GM12878 (cell line): Measurements from ENCODE around the gene S1PR1. TPM values are rescaled to one million over a fixed set of nuclear protein-coding genes. Genes with fewer than 3 reads are reported as not detected.

Experiments used
- ATAC-seq: fragments of 200-7000 bp; cut with Tn5 transposase; 3 replicates; pipeline ENCODE4 v1.9.1; 2020; ENCODE audit warnings: mild to moderate bottlenecking, moderate library complexity
- BruUV-seq: library from RNA; stranded (reverse); fragments of 400-500 nt; replicated peaks from 2 replicates; lab custom pipeline; 2021; lab: Mats Ljungman, UMichigan
- CTCF ChIA-PET: fragments of 300-600 bp; sonication (Branson Sonifier 250); formaldehyde crosslinking; extraction: SDS; loops from one replicate; lab custom pipeline; 2021; ENCODE audit warnings: inconsistent platforms; lab: Yijun Ruan, JAX
- POLR2A ChIA-PET: fragments of 350-600 bp; formaldehyde crosslinking; extraction: SDS; loops from one replicate; lab custom pipeline; 2021; ENCODE audit warnings: inconsistent platforms; lab: Charles Lee
- RAD21 ChIA-PET: fragments of 300-600 bp; sonication (Branson Sonifier 250); formaldehyde crosslinking; loops from one replicate; lab custom pipeline; 2023; ENCODE audit warnings: antibody characterized with exemption; ENCODE audit not compliant: unreplicated experiment; lab: Charles Lee
- SMC1A ChIA-PET: fragments of 300-600 bp; sonication (Branson Sonifier 250); formaldehyde crosslinking; loops from one replicate; lab custom pipeline; 2023; ENCODE audit not compliant: unreplicated experiment, uncharacterized antibody; lab: Charles Lee
- DNase-seq: peaks from one replicate; pipeline ENCODE4 v3.0.0-alpha.2; 2011; ENCODE audit warnings: low read depth, low spot score
- FAIRE-seq: peaks from 3 replicates; lab custom pipeline; 2011; peaks lifted over from hg19 to GRCh38; lab: Jason Lieb, UNC
- H2AFZ ChIP-seq: 2 replicates; pipeline ENCODE4 v1.6.0; 2011; ENCODE audit warnings: low read depth, low read length, control low read depth; ENCODE audit not compliant: control insufficient read depth
- H3K27ac ChIP-seq: 2 replicates; pipeline ENCODE4 v1.5.1; 2011; ENCODE audit warnings: control low read depth; ENCODE audit not compliant: control insufficient read depth, insufficient read depth
- H3K27me3 ChIP-seq, 2 experiments: replicated peaks in 1 of 2; 2 replicates each; pipeline versions ENCODE4 v1.6.0 to v1.6.1; 2011; ENCODE audit warnings: low read length in 1 of 2; ENCODE audit not compliant: control insufficient read depth in 2 of 2, insufficient read depth in 2 of 2
- H3K36me3 ChIP-seq, 2 experiments: 2 replicates each; pipeline ENCODE4 v1.5.1; 2011; ENCODE audit warnings: low read length in 1 of 2; ENCODE audit not compliant: control insufficient read depth in 2 of 2, insufficient read depth in 2 of 2
- H3K4me1 ChIP-seq: 2 replicates; pipeline ENCODE4 v1.6.1; 2011; ENCODE audit warnings: mild to moderate bottlenecking, low read length, moderate library complexity, mixed read lengths; ENCODE audit not compliant: control insufficient read depth, insufficient read depth
- H3K4me2 ChIP-seq: 2 replicates; pipeline ENCODE4 v1.6.0; 2011; ENCODE audit warnings: control low read depth; ENCODE audit not compliant: control insufficient read depth, insufficient read depth
- H3K4me3 ChIP-seq: fragments of 200-600 bp; sonication (generic); 2 replicates; pipeline ENCODE4 v1.5.1; 2016
- H3K79me2 ChIP-seq: 2 replicates; pipeline ENCODE4 v1.6.0; 2011; ENCODE audit warnings: low read length; ENCODE audit not compliant: control insufficient read depth, insufficient read depth
- H3K9ac ChIP-seq: 2 replicates; pipeline ENCODE4 v1.8.0; 2011; ENCODE audit warnings: low read length, control low read depth, mixed read lengths; ENCODE audit not compliant: control insufficient read depth, insufficient read depth
- H3K9me3 ChIP-seq: replicated peaks from 3 replicates; pipeline ENCODE4 v1.5.1; 2011; ENCODE audit warnings: mild to moderate bottlenecking, low read length; ENCODE audit not compliant: control insufficient read depth, insufficient read depth
- H4K20me1 ChIP-seq: 2 replicates; pipeline ENCODE4 v1.6.0; 2011; ENCODE audit not compliant: control insufficient read depth, insufficient read depth
- BMI1 ChIP-seq: fragments of 450-650 bp; IDR thresholded peaks from 2 replicates; pipeline ENCODE4 v1.6.1; 2016; ENCODE audit warnings: mild to moderate bottlenecking, moderate library complexity, borderline replicate concordance
- CHD4 ChIP-seq: fragments of 200-600 bp; sonication (generic); IDR thresholded peaks from 2 replicates; pipeline ENCODE4 v1.6.1; 2016; ENCODE audit warnings: mild to moderate bottlenecking
- LARP7 ChIP-seq: fragments of 450-650 bp; IDR thresholded peaks from 2 replicates; pipeline ENCODE4 v1.6.1; 2017; ENCODE audit warnings: mild to moderate bottlenecking
- NR2F1 ChIP-seq: fragments of 450-650 bp; conservative IDR thresholded peaks from 2 replicates; pipeline ENCODE4 v1.6.1; 2017; ENCODE audit warnings: mild to moderate bottlenecking
- RCOR1 ChIP-seq: conservative IDR thresholded peaks from 2 replicates; pipeline ENCODE4 v1.6.1; 2012; ENCODE audit warnings: low read depth, low read length, improper control_type of control experiment
- SMAD1 ChIP-seq: fragments of 450-650 bp; IDR thresholded peaks from 2 replicates; pipeline ENCODE4 v1.6.1; 2018; ENCODE audit warnings: mild to moderate bottlenecking, low read depth; ENCODE audit not compliant: partially characterized antibody
- SMARCA5 ChIP-seq: fragments of 450-650 bp; IDR thresholded peaks from 2 replicates; pipeline ENCODE4 v1.6.1; 2017; ENCODE audit warnings: mild to moderate bottlenecking
- SREBF1 ChIP-seq: IDR thresholded peaks from 2 replicates; pipeline ENCODE4 v1.6.1; 2012; ENCODE audit warnings: mild to moderate bottlenecking, low read length
- TCF12 ChIP-seq: IDR thresholded peaks from 2 replicates; pipeline ENCODE4 v1.6.1; 2011; ENCODE audit warnings: low read depth, mild to moderate bottlenecking, low read length
- WGBS: methylation state at CpG from one replicate; pipeline ENCODE4 v1.1.6; 2016; ENCODE audit warnings: low lambda C conversion rate; ENCODE audit not compliant: insufficient replicate concordance, insufficient coverage; ENCODE audit errors: missing lambda C conversion rate; 5-methylcytosine and 5-hydroxymethylcytosine counted together
- in situ Hi-C: fragments of 300-500 bp; cut with MboI; formaldehyde crosslinking; loops from 9 replicates; pipeline ENCODE4 v1.14.3; 2018; ENCODE audit warnings: mixed read lengths
- intact Hi-C: fragments of 100-400 bp; cut with micrococcal nuclease; formaldehyde crosslinking; loops from one replicate; pipeline ENCODE4 v1.14.2; 2022; ENCODE audit not compliant: unreplicated experiment
- polyA plus RNA-seq, 11 experiments: library from polyadenylated mRNA; depleted of rRNA in 4 of 11; unstranded in 6 of 11; stranded (reverse) in 5 of 11; fragments of >200 nt; fragmentation: Nextera tagmentation in 4 of 11; fragmentation: Illumina TruSeq in 1 of 11; extraction: Ambion mirVana in 4 of 11; extraction: Trizol in 1 of 11; gene quantifications; 1 replicate in 1 of 11; 2 replicates in 10 of 11; pipeline versions ENCODE4 v1.2.1 to v1.2.3, GENCODE V29; 2011 to 2016; ENCODE audit warnings: inconsistent platforms in 2 of 11, missing spikeins in 2 of 11, low read depth in 1 of 11
- total RNA-seq, 4 experiments: library from RNA; depleted of rRNA in 3 of 4; stranded (reverse); fragments of >200 nt in 3 of 4; fragmentation: Illumina TruSeq in 1 of 4; extraction: Trizol in 1 of 4; gene quantifications; 2 replicates each; pipeline versions ENCODE4 v1.2.1 to v1.2.3, GENCODE V29; 2013 to 2021
- TF ChIP-seq, protein P1 (sequence below): fragments of 450-650 bp; IDR thresholded peaks from 2 replicates; pipeline ENCODE4 v1.6.1; 2017; ENCODE audit warnings: mild to moderate bottlenecking

S1PR1 gene
- total and polyA plus RNA-seq, 10 of the 15 experiments (the other 5 are each of a cell fraction or from before 2014, with no cell fraction given), result 3.8 to 59.4 (median 30.7) TPM

DNA sequence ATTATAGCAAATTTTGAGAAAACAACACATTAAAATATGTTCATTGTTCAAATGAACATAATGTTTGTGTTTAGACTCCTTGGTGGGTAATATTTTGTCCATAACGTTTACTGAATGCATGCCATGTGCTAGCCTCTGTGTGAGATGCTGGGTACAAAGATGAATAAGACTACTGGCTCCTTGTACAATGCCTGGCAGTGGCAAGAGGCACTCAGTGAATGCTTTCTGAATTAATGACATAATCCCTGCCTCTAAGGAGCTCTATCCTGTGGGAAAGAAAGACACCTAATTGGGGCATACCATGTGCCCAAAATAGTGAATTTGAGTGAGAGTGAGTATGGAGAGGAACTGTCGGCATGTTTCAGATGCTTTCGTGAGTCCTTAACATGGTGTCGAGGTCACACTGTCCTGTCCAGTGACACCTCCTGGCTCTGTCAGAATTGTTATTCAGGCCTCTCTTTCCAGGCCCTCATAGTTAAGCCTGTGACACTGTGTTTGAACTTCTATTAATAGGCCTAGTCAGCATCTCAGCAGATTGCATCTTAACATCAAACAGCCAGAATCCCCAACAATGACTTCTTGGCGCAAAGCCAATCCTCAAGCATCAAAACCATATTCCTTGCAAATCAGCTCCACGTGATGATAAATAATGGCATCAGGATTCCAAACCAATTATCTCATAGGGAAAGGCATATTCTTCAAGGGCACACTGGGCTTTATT lies 32.8 kb upstream of the S1PR1 start:
- in situ Hi-C loops (no loop called here), intact Hi-C loops (no loop called here)
- Histone ChIP-seq H3K27ac (no peak overlapping the region), H3K4me2 (no peak overlapping the region), H3K27me3 (no peaks in the 10 kb centered on the region), H3K9me3 (no peaks in the 10 kb centered on the region), H3K4me1 (peaks cover 10% of the 10 kb centered on the region), H3K4me3 (no peak overlapping the region), H3K79me2 (no peaks in the 10 kb centered on the region), H3K36me3 (no peaks in the 10 kb centered on the region), H3K9ac (no peak overlapping the region), H4K20me1 (no peaks in the 10 kb centered on the region), H2AFZ (no peak overlapping the region)
- ChIA-PET CTCF (interaction anchor here (1.1 to 2.1 kb wide), 2 partner anchors 35 to 236 kb away, joined by 3 to 12 read pairs; no protein-coding TSS in a partner anchor), RAD21 (no interaction called here), POLR2A (no interaction called here), SMC1A (interaction anchor here (1.1 to 1.5 kb wide), 2 partner anchors 11 to 17 kb away, joined by 3 to 5 read pairs; no protein-coding TSS in a partner anchor)
- TF ChIP-seq RCOR1 (no peak), TCF12 (no peak), SMAD1 (no peak), SMARCA5 (no peak), SREBF1 (no peak), LARP7 (no peak), CHD4 (no peak), BMI1 (no peak), NR2F1 (no peak)
- TF ChIP-seq, protein P1, sequence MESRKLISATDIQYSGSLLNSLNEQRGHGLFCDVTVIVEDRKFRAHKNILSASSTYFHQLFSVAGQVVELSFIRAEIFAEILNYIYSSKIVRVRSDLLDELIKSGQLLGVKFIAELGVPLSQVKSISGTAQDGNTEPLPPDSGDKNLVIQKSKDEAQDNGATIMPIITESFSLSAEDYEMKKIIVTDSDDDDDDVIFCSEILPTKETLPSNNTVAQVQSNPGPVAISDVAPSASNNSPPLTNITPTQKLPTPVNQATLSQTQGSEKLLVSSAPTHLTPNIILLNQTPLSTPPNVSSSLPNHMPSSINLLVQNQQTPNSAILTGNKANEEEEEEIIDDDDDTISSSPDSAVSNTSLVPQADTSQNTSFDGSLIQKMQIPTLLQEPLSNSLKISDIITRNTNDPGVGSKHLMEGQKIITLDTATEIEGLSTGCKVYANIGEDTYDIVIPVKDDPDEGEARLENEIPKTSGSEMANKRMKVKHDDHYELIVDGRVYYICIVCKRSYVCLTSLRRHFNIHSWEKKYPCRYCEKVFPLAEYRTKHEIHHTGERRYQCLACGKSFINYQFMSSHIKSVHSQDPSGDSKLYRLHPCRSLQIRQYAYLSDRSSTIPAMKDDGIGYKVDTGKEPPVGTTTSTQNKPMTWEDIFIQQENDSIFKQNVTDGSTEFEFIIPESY, result no peak
- ATAC-seq, result no peak
- no peak for DNase-seq
- no TSS peak for BruUV-seq
- WGBS, result 82% methylated on average over 6 of the region's 6 CpGs
- no peak for FAIRE-seq
